OCI-LY3 (cell line): Measurements from ENCODE around the gene CPED1.

Source experiments
- CTCF ChIP-seq: fragments of 200-600, 300-600 bp; sonication (generic); IDR thresholded peaks from 2 replicates; pipeline ENCODE4 v1.5.1; 2014; ENCODE audit warnings: antibody characterized with exemption, low read length, low read depth
- EZH2phosphoT487 ChIP-seq: fragments of 200-600 bp; shearing (Covaris generic); IDR thresholded peaks from 2 replicates; pipeline ENCODE4 v1.6.1; 2018; ENCODE audit warnings: antibody characterized with exemption, mixed run types, low read depth

GRCh38 chr7:120959929-120960484, 28.5 kb upstream of the CPED1 start:
- no peak for TF ChIP-seq CTCF
- no peak for TF ChIP-seq EZH2phosphoT487
